Gastrocnemius medialis (tissue), 4 donors: Measurements from ENCODE around the gene DGCR6L.
"Not testable (repeated sequence)": the region's sequence is repeated elsewhere in the genome, so short reads cannot be mapped to it uniquely, and the experiment has no call there.

Experiments
- CTCF ChIP-seq, 5 experiments: fragments of 450-650 bp in 3 of 5; fragments of 200-600 bp in 2 of 5; sonication (generic) in 2 of 5; IDR thresholded peaks in 4 of 5; conservative IDR thresholded peaks in 1 of 5; 1 replicate in 4 of 5; 2 replicates in 1 of 5; pipeline ENCODE4 v1.5.1; 2016 to 2019; ENCODE audit warnings: antibody characterized with exemption in 5 of 5, mild to moderate bottlenecking in 3 of 5, moderate library complexity in 3 of 5
- POLR2A ChIP-seq, 2 donors: fragments of 450-650 bp; IDR thresholded peaks; one replicate each; pipeline ENCODE4 v1.6.1; 2017; ENCODE audit warnings: antibody characterized with exemption in 2 of 2, mild to moderate bottlenecking in 2 of 2, moderate library complexity in 2 of 2

GRCh38 chr22:20303229-20303534, 16.7 kb downstream of the DGCR6L start:
- TF ChIP-seq CTCF (IDR thresholded peaks at IDR 0.05 in 4 of 5, conservative IDR thresholded peaks at IDR 0.05 in 1 of 5); POLR2A (IDR thresholded peaks at IDR 0.05): not testable (repeated sequence)
